Left renal cortex interstitium (tissue), 4 donors: Measurements from ENCODE around the gene SUPT3H. TPM values are rescaled to one million over a fixed set of nuclear protein-coding genes. Genes with fewer than 3 reads are reported as not detected.

ENCODE experiments used
- DNase-seq, 4 donors: peaks; one replicate each; pipeline ENCODE4 v3.0.0-alpha.2; 2013; ENCODE audit warnings: low read depth in 4 of 4, low spot score in 2 of 4, missing footprints in 1 of 4
- polyA plus RNA-seq, 4 donors: library from polyadenylated mRNA; unstranded; fragments of 120-200 nt; gene quantifications; one replicate each; pipeline ENCODE4 v1.2.1, GENCODE V29; 2013; ENCODE audit not compliant: insufficient read length in 4 of 4

The SUPT3H gene
- polyA plus RNA-seq, 4 donors: 18.8 to 24.9 (median 22.4) TPM

DNA sequence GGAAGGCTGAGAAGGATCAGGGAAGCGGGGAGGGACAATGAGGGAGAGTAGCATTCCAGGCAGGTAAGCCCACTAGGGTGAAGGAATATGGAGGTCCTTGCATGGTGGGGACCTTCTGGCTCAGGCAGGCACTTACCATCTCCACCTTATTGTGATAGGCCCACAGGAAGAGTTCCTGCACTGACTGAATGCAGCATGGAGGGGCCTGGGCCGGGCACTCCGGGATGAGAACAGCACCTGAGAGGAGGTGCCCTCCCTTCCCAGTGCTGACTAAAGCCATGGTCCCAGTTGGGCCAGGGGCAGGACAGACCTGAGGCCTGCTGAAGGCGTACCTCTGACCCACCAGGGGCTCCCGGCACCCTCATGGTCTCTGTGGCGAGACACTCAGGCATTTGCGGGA is 597.6 kb downstream of the SUPT3H start:
- no peak for DNase-seq

DNA sequence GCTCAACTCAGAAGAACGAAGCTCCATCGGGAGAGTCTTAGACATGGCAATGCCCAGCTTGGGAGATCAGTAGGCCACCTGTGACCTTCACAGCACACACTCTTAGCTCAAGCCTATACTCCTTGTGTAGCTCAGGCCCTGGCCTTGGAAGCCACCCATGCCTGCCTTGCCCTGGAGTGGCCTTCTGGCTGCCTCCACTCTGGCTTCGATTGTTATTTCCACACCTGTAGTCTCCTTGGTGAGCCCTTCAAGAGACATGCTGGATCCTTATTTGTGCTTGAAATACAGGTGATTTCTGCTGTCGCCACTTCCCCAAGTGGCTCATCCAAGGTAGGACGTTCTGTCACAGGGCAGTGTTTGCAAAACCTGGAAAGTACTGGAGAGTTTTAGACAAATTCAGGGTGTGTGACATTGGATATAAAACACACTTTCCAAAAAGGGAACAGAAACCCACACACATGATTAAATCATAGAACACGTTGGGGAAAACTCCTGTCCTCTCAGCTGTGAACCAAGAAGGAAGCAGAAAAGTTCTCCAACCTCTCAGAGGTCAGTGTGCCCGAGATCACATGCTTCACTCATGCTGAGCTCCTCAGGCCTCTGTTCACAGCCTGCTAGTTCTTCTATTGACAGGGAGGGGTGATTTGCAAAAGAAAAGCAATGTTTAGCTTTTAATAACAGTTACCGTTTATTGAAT is 598.5 kb downstream of the SUPT3H start:
- no peak for DNase-seq

Other genes starting within 250 kb of the SUPT3H start
- gene RUNX2, start 49.6 kb downstream of the SUPT3H start, polyA plus RNA-seq: 1 to 10 TPM; 2.8 to 3.8 (median 3.0) TPM